SKM-1 (cell line): Measurements from ENCODE around the gene MEAF6.

Source experiments
- DNase-seq: peaks from one replicate; lab custom pipeline; 2025; ENCODE audit not compliant: unreplicated experiment; lab: John Stamatoyannopoulos, UW

MEAF6 gene

GRCh38 chr1:37446874-37447273, 67.7 kb downstream of the MEAF6 start:
- DNase-seq, result no peak

GRCh38 chr1:37442644-37443043, 71.9 kb downstream of the MEAF6 start:
- no peak for DNase-seq
